ENCODE data around the gene ZBTB7C. TPM values are rescaled to one million over a fixed set of nuclear protein-coding genes. Genes with fewer than 3 reads are reported as not detected.

Gene ZBTB7C
- total and polyA plus RNA-seq, 2 donors (not counting 1 experiment from before 2014, with no cell fraction given), result not detected

DNA sequence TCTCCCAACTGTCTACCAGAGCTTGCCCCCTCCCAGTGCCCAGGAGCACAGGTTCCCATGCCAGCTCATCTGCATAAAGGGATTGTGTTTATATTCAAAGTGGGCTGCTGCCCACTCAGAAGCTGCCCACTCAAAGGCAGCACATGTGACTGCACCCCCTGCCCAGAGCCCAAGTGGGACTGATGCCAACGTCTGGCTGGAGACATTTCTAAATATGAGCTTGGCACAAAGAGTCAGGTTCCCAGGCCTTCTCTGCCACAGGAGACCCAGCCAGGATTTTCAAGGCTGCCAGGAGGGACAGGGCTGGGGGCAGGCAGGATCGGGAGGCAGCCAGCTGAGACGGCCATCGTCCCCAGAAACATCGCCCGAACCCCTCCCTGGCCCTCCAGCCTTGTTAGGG lies 67.1 kb downstream of the ZBTB7C start:
- ATAC-seq (ENCODE audit: low read depth) (no peak), DNase-seq (no peak)
- Mint-ChIP-seq H3K27ac (no peak overlapping the region), H3K4me1 (no peaks in the 10 kb centered on the region), H3K4me3 (no peak overlapping the region), H3K27me3 (peaks cover under 1% of the 10 kb centered on the region), H3K9me3 (ENCODE audit: insufficient read depth) (no peaks in the 10 kb centered on the region)
- H3K4me1 ChIP-seq (ENCODE audit: control insufficient read depth in 2 of 2, insufficient read depth in 2 of 2, low read length in 2 of 2), result no peaks in the 10 kb centered on the region
- no peaks in the 10 kb centered on the region for H4K20me1 ChIP-seq (ENCODE audit: control insufficient read depth, insufficient read depth, low read length, poor library complexity, severe bottlenecking)
- WGBS (ENCODE audit: insufficient coverage), result 67% methylated on average over 6 of the region's 6 CpGs
- intact Hi-C loops (cut with micrococcal nuclease), result no loop called here
- H3K4me2 ChIP-seq (replicated peaks; ENCODE audit: low read depth, low read length, poor library complexity, severe bottlenecking), result no peak overlapping the region
- H3K9me3 ChIP-seq (ENCODE audit: control extremely low read depth in 1 of 3, control insufficient read depth in 2 of 3, insufficient read depth in 1 of 3, low read length in 2 of 3), result peaks cover 0 to 3% (median 0%) of the 10 kb centered on the region in 3 donors
- H2AFZ ChIP-seq (ENCODE audit: insufficient read depth, low read depth, low read length, poor library complexity, severe bottlenecking), result no peak overlapping the region
- H3K27me3 ChIP-seq (replicated peaks in 1 of 4; ENCODE audit: control extremely low read depth in 1 of 4, control insufficient read depth in 3 of 4, insufficient read depth in 4 of 4, low read length in 3 of 4), result no peaks in the 10 kb centered on the region
- no peaks in the 10 kb centered on the region for H3K79me2 ChIP-seq (ENCODE audit: control insufficient read depth, insufficient read depth, low read length)
- H3K36me3 ChIP-seq (replicated peaks in 1 of 2; ENCODE audit: control extremely low read depth in 1 of 2, control insufficient read depth in 1 of 2, extremely low read depth in 1 of 2, insufficient read depth in 2 of 2, low read length in 1 of 2), result no peaks in the 10 kb centered on the region
- H3K27ac ChIP-seq (ENCODE audit: low read length in 2 of 2), result no peak overlapping the region
- no peak overlapping the region for H3K4me3 ChIP-seq (ENCODE audit: control extremely low read depth in 1 of 5, extremely low read depth in 1 of 5, insufficient read depth in 1 of 5, low read depth in 2 of 5, low read length in 4 of 5)
- ChIA-PET POLR2A (no interaction called here), CTCF (no interaction called here)
- TF ChIP-seq EZH2 (IDR thresholded peaks at IDR 0.05; ENCODE audit: borderline replicate concordance, insufficient read depth, low read depth, low read length, poor library complexity, severe bottlenecking), result no peak
- TF ChIP-seq, protein P1, sequence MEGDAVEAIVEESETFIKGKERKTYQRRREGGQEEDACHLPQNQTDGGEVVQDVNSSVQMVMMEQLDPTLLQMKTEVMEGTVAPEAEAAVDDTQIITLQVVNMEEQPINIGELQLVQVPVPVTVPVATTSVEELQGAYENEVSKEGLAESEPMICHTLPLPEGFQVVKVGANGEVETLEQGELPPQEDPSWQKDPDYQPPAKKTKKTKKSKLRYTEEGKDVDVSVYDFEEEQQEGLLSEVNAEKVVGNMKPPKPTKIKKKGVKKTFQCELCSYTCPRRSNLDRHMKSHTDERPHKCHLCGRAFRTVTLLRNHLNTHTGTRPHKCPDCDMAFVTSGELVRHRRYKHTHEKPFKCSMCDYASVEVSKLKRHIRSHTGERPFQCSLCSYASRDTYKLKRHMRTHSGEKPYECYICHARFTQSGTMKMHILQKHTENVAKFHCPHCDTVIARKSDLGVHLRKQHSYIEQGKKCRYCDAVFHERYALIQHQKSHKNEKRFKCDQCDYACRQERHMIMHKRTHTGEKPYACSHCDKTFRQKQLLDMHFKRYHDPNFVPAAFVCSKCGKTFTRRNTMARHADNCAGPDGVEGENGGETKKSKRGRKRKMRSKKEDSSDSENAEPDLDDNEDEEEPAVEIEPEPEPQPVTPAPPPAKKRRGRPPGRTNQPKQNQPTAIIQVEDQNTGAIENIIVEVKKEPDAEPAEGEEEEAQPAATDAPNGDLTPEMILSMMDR (IDR thresholded peaks at IDR 0.05), result no peak
- H3K9ac ChIP-seq (ENCODE audit: low read length), result no peak overlapping the region

DNA sequence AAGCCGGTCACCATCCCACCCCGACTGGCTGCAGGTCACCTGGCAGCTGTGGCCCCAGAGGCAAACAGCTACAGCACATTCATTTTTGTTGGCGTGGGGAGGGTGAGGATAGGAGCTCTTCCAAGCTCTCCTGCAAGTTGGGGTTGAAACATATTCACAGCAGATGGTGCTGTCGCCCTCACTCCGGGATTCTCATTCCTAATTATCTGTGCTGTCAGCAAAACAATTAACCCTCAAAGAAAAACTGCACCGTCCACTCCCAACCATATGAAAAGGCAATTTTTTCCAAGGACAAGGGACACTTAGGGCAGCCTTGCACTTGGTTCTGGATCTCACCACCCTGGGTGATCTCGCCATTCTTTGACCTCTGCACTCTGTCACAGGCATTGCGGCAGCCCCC lies 68.6 kb downstream of the ZBTB7C start:
- H3K27me3 ChIP-seq (replicated peaks in 1 of 4; ENCODE audit: control extremely low read depth in 1 of 4, control insufficient read depth in 3 of 4, insufficient read depth in 4 of 4, low read length in 3 of 4), result no peaks in the 10 kb centered on the region
- ChIA-PET CTCF (interaction anchor here (1.4 kb wide), 1 partner anchor 10 kb away, joined by 3 read pairs; no protein-coding TSS in a partner anchor), POLR2A (no interaction called here)
- H3K9me3 ChIP-seq (ENCODE audit: control extremely low read depth in 1 of 3, control insufficient read depth in 2 of 3, insufficient read depth in 1 of 3, low read length in 2 of 3), result peaks cover 0 to 3% (median 0%) of the 10 kb centered on the region in 3 donors
- H2AFZ ChIP-seq (ENCODE audit: insufficient read depth, low read depth, low read length, poor library complexity, severe bottlenecking), result no peak overlapping the region
- ATAC-seq (ENCODE audit: low read depth) (no peak), DNase-seq (no peak)
- Mint-ChIP-seq H3K27me3 (no peaks in the 10 kb centered on the region), H3K4me1 (no peaks in the 10 kb centered on the region), H3K9me3 (ENCODE audit: insufficient read depth) (no peaks in the 10 kb centered on the region), H3K4me3 (no peak overlapping the region), H3K27ac (no peak overlapping the region)
- H3K4me2 ChIP-seq (replicated peaks; ENCODE audit: low read depth, low read length, poor library complexity, severe bottlenecking), result no peak overlapping the region
- H3K79me2 ChIP-seq (ENCODE audit: control insufficient read depth, insufficient read depth, low read length), result no peaks in the 10 kb centered on the region
- no peaks in the 10 kb centered on the region for H4K20me1 ChIP-seq (ENCODE audit: control insufficient read depth, insufficient read depth, low read length, poor library complexity, severe bottlenecking)
- H3K4me1 ChIP-seq (ENCODE audit: control insufficient read depth in 2 of 2, insufficient read depth in 2 of 2, low read length in 2 of 2), result no peaks in the 10 kb centered on the region
- TF ChIP-seq, protein P1 (IDR thresholded peaks at IDR 0.05), result no peak
- TF ChIP-seq EZH2 (IDR thresholded peaks at IDR 0.05; ENCODE audit: borderline replicate concordance, insufficient read depth, low read depth, low read length, poor library complexity, severe bottlenecking), result no peak
- intact Hi-C loops (cut with micrococcal nuclease), result no loop called here
- no peak overlapping the region for H3K27ac ChIP-seq (ENCODE audit: low read length in 2 of 2)
- H3K9ac ChIP-seq (ENCODE audit: low read length), result no peak overlapping the region
- H3K36me3 ChIP-seq (replicated peaks in 1 of 2; ENCODE audit: control extremely low read depth in 1 of 2, control insufficient read depth in 1 of 2, extremely low read depth in 1 of 2, insufficient read depth in 2 of 2, low read length in 1 of 2), result no peaks in the 10 kb centered on the region
- H3K4me3 ChIP-seq (ENCODE audit: control extremely low read depth in 1 of 5, extremely low read depth in 1 of 5, insufficient read depth in 1 of 5, low read depth in 2 of 5, low read length in 4 of 5), result no peak overlapping the region
- WGBS (ENCODE audit: insufficient coverage), result 92% methylated on average over 3 of the region's 8 CpGs

Measured in B cell (primary cell).